Endothelial cell of umbilical vein (primary cell): ENCODE results near the gene COL4A1. TPM values are rescaled to one million over a fixed set of nuclear protein-coding genes. Genes with fewer than 3 reads are reported as not detected.

Experiments used
- BruUV-seq: library from RNA; stranded (reverse); fragments of 400-500 nt; replicated peaks from 2 replicates; lab custom pipeline; 2021; lab: Mats Ljungman, UMichigan
- CTCF ChIA-PET: fragments of 300-600, 350-600 bp; sonication (Branson Sonifier 250); formaldehyde crosslinking; loops from one replicate; lab custom pipeline; 2021; ENCODE audit warnings: antibody characterized with exemption, inconsistent platforms; lab: Charles Lee
- POLR2A ChIA-PET: fragments of 300-600, 350-600 bp; sonication (Branson Sonifier 250); formaldehyde crosslinking; loops from one replicate; lab custom pipeline; 2021; ENCODE audit warnings: antibody characterized with exemption, inconsistent platforms; lab: Charles Lee
- DNase-seq: peaks from one replicate; pipeline ENCODE4 v3.0.0-alpha.2; 2011; ENCODE audit warnings: low read depth, low spot score
- FAIRE-seq: peaks from 2 replicates; lab custom pipeline; 2011; peaks lifted over from hg19 to GRCh38; lab: Jason Lieb, UNC
- H2AFZ ChIP-seq: 2 replicates; pipeline ENCODE4 v1.6.0; 2012; ENCODE audit warnings: low read depth, low read length, control low read depth, inconsistent platforms
- H3K27ac ChIP-seq: 2 replicates; pipeline ENCODE4 v1.5.1; 2011; ENCODE audit warnings: low read depth, mild to moderate bottlenecking, control low read depth, low read length, moderate library complexity; ENCODE audit not compliant: insufficient read depth
- H3K27me3 ChIP-seq, 2 experiments: 2 replicates each; pipeline versions ENCODE4 v1.6.0 to v1.6.1; 2011; ENCODE audit warnings: low read length in 2 of 2, mixed read lengths in 1 of 2; ENCODE audit not compliant: control insufficient read depth in 2 of 2, insufficient read depth in 2 of 2
- H3K36me3 ChIP-seq, 2 experiments: 2 replicates in 1 of 2; 3 replicates in 1 of 2; pipeline ENCODE4 v1.5.1; 2011; ENCODE audit warnings: low read length in 2 of 2, mild to moderate bottlenecking in 1 of 2, moderate library complexity in 1 of 2; ENCODE audit not compliant: control insufficient read depth in 2 of 2, insufficient read depth in 2 of 2; ENCODE audit errors: extremely low read depth in 1 of 2
- H3K4me1 ChIP-seq: 3 replicates; pipeline ENCODE4 v1.5.1; 2011; ENCODE audit warnings: mild to moderate bottlenecking, low read length; ENCODE audit not compliant: control insufficient read depth, insufficient read depth; ENCODE audit errors: extremely low read depth
- H3K4me2 ChIP-seq: 2 replicates; pipeline ENCODE4 v1.6.1; 2011; ENCODE audit warnings: low read length, control low read depth, mixed read lengths; ENCODE audit not compliant: insufficient read depth
- H3K4me3 ChIP-seq, 3 experiments: fragments of 200-600 bp in 1 of 3; sonication (generic), shearing (Covaris generic) in 1 of 3; replicated peaks in 1 of 3; 2 replicates each; pipeline ENCODE4 v1.5.1; 2011 to 2016; ENCODE audit warnings: control low read depth in 3 of 3, low read length in 3 of 3, mild to moderate bottlenecking in 2 of 3, inconsistent platforms in 1 of 3, low read depth in 1 of 3, moderate library complexity in 1 of 3; ENCODE audit not compliant: insufficient read depth in 1 of 3
- H3K79me2 ChIP-seq: 2 replicates; pipeline ENCODE4 v1.6.0; 2012; ENCODE audit warnings: low read length, inconsistent platforms; ENCODE audit not compliant: control insufficient read depth, insufficient read depth
- H3K9ac ChIP-seq: replicated peaks from 2 replicates; pipeline ENCODE3; 2011; ENCODE audit warnings: low read length, control low read depth; ENCODE audit not compliant: insufficient read depth; ENCODE audit errors: extremely low read depth
- H3K9me1 ChIP-seq: replicated peaks from 3 replicates; pipeline ENCODE4 v1.6.0; 2011; ENCODE audit warnings: mild to moderate bottlenecking, low read length; ENCODE audit not compliant: control insufficient read depth, insufficient read depth; ENCODE audit errors: extremely low read depth
- H3K9me3 ChIP-seq: replicated peaks from 2 replicates; pipeline ENCODE4 v1.5.1; 2012; ENCODE audit warnings: low read length, inconsistent platforms; ENCODE audit not compliant: control insufficient read depth, insufficient read depth
- H4K20me1 ChIP-seq: replicated peaks from 2 replicates; pipeline ENCODE3; 2011; ENCODE audit warnings: mild to moderate bottlenecking, low read length; ENCODE audit not compliant: control insufficient read depth, insufficient read depth; ENCODE audit errors: extremely low read depth
- EZH2 ChIP-seq: IDR thresholded peaks from 2 replicates; pipeline ENCODE4 v1.6.1; 2012; ENCODE audit warnings: borderline replicate concordance, low read depth, mild to moderate bottlenecking, moderate library complexity, low read length, inconsistent platforms; ENCODE audit not compliant: severe bottlenecking
- FOS ChIP-seq: IDR thresholded peaks from 2 replicates; pipeline ENCODE4 v1.6.1; 2011; ENCODE audit warnings: mild to moderate bottlenecking, low read length, moderate library complexity, borderline replicate concordance; ENCODE audit not compliant: insufficient read depth
- GATA2 ChIP-seq: IDR thresholded peaks from 2 replicates; pipeline ENCODE4 v1.7.0; 2011; ENCODE audit warnings: low read depth, mild to moderate bottlenecking, moderate library complexity, mixed read lengths, low read length; ENCODE audit not compliant: insufficient read length, insufficient read depth
- JUN ChIP-seq: IDR thresholded peaks from 2 replicates; pipeline ENCODE4 v1.6.1; 2011; ENCODE audit warnings: borderline replicate concordance, low read depth; ENCODE audit not compliant: insufficient read length, insufficient read depth
- MYC ChIP-seq: IDR thresholded peaks from one replicate; pipeline ENCODE4 v1.6.1; 2011; ENCODE audit warnings: mild to moderate bottlenecking, low read depth, low read length
- POLR2A ChIP-seq: IDR thresholded peaks from 2 replicates; pipeline ENCODE4 v1.6.1; 2012; ENCODE audit warnings: low read depth, mild to moderate bottlenecking, control low read depth, low read length
- POLR2AphosphoS5 ChIP-seq: IDR thresholded peaks from 2 replicates; pipeline ENCODE4 v1.6.1; 2012; ENCODE audit warnings: low read depth, mild to moderate bottlenecking, control low read depth, low read length, moderate library complexity; ENCODE audit not compliant: insufficient read depth
- dilution Hi-C: fragments of 300-500 bp; cut with MboI; formaldehyde crosslinking; loops from one replicate; pipeline ENCODE4 v1.15.0; 2019; ENCODE audit warnings: low sequenced_read_pairs; ENCODE audit not compliant: extremely low pct_ligation_motif_present
- intact Hi-C: fragments of 100-400 bp; cut with micrococcal nuclease; formaldehyde crosslinking; loops from one replicate; pipeline ENCODE4 v1.10.0; 2022
- polyA plus RNA-seq, 4 experiments: library from polyadenylated mRNA; depleted of rRNA in 3 of 4; stranded (reverse) in 3 of 4; unstranded in 1 of 4; fragments of >200 nt; gene quantifications; 2 replicates each; pipeline versions ENCODE4 v1.2.1 to v1.2.3, GENCODE V29; 2011 to 2012; ENCODE audit warnings: missing spikeins in 1 of 4
- total RNA-seq: library from RNA; stranded (reverse); gene quantifications from 2 replicates; pipeline ENCODE4 v1.2.3, GENCODE V29; 2021
- TF ChIP-seq, protein P1 (sequence below): IDR thresholded peaks from 2 replicates; pipeline ENCODE4 v1.6.1; 2011; ENCODE audit not compliant: insufficient read depth, insufficient read length
- TF ChIP-seq, protein P2 (sequence below), 2 donors: IDR thresholded peaks; 1 replicate in 1 of 2; 2 replicates in 1 of 2; pipeline ENCODE4 v1.5.1; 2011; ENCODE audit warnings: low read length in 2 of 2, mild to moderate bottlenecking in 2 of 2, moderate library complexity in 2 of 2, control low read depth in 1 of 2, inconsistent platforms in 1 of 2, low read depth in 1 of 2; ENCODE audit not compliant: insufficient read depth in 1 of 2; ENCODE audit errors: extremely low read depth in 1 of 2

The COL4A1 gene
- total and polyA plus RNA-seq, 2 donors (not counting 3 experiments of a cell fraction or from before 2014, with no cell fraction given) = 384 to 1,119 TPM

DNA sequence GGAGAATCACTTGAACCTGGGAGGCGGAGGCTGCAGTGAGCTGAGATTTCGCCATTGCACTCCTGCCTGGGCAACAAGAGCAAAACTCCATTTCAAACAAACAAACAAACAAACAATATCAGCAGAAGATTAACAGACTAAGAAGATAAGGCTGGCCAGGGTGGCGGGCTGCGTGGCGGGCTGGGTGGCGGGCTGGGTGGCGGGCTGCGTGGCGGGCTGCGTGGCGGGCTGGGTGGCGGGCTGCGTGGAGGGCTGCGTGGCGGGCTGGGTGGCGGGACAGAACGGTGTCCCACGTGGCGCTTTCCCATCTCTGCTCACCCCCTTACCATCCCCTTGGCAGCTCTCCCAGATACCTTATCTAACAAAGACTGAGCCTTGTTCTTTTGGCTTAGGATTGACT, 196.2 kb downstream of the COL4A1 start:
- peaks cover 14 to 23% of the 10 kb centered on the region in 2 experiments for H3K27me3 ChIP-seq
- CTCF ChIA-PET = interaction anchor here (0.9 to 1.9 kb wide), 3 partner anchors 13 to 1150 kb away, joined by 3 to 23 read pairs (median 7); no protein-coding TSS in a partner anchor
- H3K9me1 ChIP-seq = no peaks in the 10 kb centered on the region
- H4K20me1 ChIP-seq = no peaks in the 10 kb centered on the region
- H3K4me2 ChIP-seq = no peak overlapping the region
- dilution Hi-C loops (no loop called here), intact Hi-C loops (no loop called here)
- no peaks in the 10 kb centered on the region for H3K79me2 ChIP-seq
- H3K4me3 ChIP-seq = no peak overlapping the region
- H3K36me3 ChIP-seq = no peaks in the 10 kb centered on the region
- no peaks in the 10 kb centered on the region for H3K9me3 ChIP-seq
- no peak overlapping the region for H3K27ac ChIP-seq
- H3K4me1 ChIP-seq = no peaks in the 10 kb centered on the region
- FAIRE-seq = no peak
- H3K9ac ChIP-seq = no peak overlapping the region
- no peak overlapping the region for H2AFZ ChIP-seq
- DNase-seq = no peak
- no peak for TF ChIP-seq GATA2
- no peak for TF ChIP-seq JUN
- TF ChIP-seq FOS = no peak
- TF ChIP-seq, protein P1, sequence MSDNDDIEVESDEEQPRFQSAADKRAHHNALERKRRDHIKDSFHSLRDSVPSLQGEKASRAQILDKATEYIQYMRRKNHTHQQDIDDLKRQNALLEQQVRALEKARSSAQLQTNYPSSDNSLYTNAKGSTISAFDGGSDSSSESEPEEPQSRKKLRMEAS = no peak
- no peak for TF ChIP-seq EZH2
- no peak for TF ChIP-seq MYC
- no peak for TF ChIP-seq POLR2AphosphoS5
- TF ChIP-seq POLR2A = no peak
- TF ChIP-seq, protein P2, sequence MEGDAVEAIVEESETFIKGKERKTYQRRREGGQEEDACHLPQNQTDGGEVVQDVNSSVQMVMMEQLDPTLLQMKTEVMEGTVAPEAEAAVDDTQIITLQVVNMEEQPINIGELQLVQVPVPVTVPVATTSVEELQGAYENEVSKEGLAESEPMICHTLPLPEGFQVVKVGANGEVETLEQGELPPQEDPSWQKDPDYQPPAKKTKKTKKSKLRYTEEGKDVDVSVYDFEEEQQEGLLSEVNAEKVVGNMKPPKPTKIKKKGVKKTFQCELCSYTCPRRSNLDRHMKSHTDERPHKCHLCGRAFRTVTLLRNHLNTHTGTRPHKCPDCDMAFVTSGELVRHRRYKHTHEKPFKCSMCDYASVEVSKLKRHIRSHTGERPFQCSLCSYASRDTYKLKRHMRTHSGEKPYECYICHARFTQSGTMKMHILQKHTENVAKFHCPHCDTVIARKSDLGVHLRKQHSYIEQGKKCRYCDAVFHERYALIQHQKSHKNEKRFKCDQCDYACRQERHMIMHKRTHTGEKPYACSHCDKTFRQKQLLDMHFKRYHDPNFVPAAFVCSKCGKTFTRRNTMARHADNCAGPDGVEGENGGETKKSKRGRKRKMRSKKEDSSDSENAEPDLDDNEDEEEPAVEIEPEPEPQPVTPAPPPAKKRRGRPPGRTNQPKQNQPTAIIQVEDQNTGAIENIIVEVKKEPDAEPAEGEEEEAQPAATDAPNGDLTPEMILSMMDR (IDR thresholded peaks at IDR 0.05; ENCODE audit: extremely low read depth in 1 of 2, insufficient read depth in 1 of 2, low read depth in 1 of 2, low read length in 2 of 2) = no peak
- POLR2A ChIA-PET = no interaction called here
- BruUV-seq = no TSS peak
